ENCODE data around the gene MDM1.

GRCh38 chr12:68340404-68341270, 8.5 kb upstream of the MDM1 start:
- no peak for TF ChIP-seq CTCF (IDR thresholded peaks at IDR 0.05 in 8 of 11, conservative IDR thresholded peaks at IDR 0.05 in 3 of 11)
- TF ChIP-seq POLR2AphosphoS5 (IDR thresholded peaks at IDR 0.05) = no peak
- TF ChIP-seq POLR2A (IDR thresholded peaks at IDR 0.05) = no peak
